NCI-H2196 (cell line): ENCODE data around the gene RND3.
A peak's percentile ranks its signal among the peaks of the same experiment; 100 is the strongest.

ENCODE experiments used
- DNase-seq: peaks from one replicate; lab custom pipeline; 2025; ENCODE audit not compliant: unreplicated experiment; lab: John Stamatoyannopoulos, UW

RND3 gene, protein sequence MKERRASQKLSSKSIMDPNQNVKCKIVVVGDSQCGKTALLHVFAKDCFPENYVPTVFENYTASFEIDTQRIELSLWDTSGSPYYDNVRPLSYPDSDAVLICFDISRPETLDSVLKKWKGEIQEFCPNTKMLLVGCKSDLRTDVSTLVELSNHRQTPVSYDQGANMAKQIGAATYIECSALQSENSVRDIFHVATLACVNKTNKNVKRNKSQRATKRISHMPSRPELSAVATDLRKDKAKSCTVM

DNA sequence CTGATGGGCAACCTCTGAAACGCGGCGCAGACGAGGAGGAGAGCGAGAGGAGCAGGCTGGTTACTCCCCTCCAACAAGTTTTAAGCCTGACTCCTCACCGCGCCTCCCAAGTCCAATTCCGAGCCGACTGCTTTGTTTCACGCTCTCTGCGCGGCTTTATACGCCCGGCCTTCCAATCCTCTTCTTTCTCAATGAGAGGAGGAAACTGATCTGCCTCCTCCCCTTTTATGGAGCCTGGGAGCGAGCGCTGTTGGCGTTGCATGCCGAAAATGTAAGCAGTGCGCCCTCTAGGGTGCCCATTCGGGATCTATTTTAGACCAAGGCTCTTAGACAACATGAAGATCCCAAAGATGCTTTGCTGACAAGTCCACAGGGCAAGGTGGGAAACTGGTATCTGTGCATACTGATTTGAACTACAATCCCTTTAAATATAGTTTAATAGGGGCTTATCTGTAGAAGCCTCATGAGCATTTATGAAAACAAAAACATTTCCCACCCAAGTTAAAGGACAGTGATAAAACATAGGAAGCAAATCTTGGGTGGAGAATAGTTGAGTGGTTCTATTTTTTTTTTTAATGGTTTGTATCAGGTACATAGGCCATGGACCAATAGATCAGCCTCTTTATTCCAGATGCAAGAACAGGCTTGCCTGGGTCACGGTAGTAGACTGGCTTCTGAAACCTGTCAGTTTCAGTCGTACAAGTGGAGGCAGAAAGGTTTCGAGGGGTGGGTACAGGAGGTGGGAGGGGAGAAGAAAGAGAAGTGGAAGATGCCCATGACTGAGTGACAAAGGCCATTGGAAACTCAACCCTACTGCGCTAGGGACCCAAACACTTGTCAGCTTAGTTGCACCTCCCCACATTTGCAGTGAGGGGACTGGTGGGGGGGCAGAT, at the start of gene RND3:
Gene RND3, minus strand, starts transcription at position 131 of the 893 bp plus-strand sequence. CDS start 250 bp downstream, outside the sequence.
- peak; percentile 93 for DNase-seq

DNA sequence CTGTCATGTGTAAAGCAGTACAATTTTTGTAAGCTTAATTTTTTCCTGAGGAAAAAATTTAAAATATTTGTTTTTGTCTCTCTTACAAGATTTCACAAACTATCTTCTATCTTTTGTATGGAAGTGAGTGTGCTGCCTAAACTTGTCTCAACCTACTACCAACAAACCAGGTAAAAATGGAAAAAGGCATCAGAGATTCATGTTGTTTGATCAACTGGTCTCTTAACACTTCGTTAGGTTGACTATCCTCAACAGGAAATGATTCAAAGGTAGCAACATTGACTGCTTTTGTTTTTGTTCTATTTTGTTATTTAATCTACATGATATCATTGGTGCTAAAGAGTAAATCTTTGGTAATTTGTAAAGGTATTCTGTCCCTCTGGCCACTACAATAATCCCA, 47.7 kb upstream of the RND3 start:
- DNase-seq = no peak

DNA sequence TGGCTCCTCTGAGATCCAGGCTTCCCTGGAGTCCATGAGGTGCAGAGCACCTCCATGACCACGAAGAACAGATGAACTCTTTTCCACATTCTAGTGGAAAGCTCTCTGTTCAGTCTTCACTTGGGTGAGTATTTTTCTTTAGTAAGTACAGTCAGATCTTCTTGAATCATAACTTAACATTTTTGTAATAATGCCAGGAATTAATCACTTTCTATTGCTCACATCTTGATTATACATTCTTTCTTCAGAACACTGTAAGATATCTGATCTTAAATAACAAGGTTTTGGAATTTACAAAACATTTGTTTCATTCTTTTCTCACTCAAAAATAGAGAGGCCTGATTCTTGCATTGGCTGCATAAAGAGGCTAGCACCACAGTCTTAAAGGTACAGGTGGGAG, 45.4 kb upstream of the RND3 start:
- DNase-seq = no peak

DNA sequence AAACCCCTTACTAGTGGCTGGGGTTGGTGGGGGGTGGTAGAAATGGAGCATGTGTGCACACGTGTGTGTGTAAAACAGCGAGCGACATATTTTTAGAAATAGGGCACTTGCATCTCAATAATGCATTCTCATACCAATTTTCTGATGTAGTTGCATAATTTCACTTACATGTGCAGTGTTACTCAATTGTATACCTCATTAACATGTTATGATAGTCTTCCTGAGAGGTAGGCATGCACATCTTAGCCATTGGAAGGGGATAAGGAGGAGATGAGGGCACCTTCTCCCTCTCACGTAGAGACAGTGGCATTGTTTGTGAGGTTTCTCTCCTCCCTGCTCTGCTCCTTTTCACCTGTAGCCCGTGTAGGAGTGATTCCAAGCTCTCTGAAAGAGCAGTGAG, 44.6 kb upstream of the RND3 start:
- DNase-seq = no peak

DNA sequence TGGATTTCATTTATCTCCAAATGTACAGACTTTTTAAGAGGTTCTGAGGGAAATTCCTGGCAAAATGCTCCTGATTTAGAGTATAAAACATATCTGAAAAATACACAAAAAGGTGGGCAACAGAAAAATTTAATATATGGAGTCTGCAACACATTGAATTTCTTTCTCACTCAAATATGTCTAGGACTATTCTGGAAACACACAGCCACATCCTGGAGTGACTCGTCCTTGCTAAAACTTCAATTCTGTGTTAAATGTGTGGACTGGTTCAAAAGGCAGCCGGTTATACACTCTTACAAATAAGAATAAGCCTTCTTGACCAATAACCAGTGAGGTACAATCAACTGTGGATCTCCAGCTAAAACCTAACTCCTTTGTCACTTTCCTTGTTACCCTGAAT, 44.1 kb upstream of the RND3 start:
- DNase-seq = no peak

DNA sequence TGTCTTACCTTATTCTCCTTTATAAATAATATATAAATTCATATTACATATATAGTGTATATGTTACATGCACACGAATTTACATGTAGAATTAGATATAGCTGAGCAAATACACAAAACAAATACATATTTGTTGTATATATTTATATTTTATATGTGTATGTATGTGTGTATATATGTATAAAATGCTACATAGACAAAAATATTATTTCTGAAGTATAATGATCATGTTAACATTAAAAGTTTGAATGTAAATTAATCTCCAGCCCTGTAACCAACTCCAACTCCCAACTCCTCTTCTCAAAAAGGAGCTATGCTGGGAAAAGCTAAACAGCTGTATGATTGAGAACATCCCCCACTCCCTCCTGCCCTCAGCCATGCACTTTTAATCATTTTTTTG, 42.7 kb upstream of the RND3 start:
- DNase-seq = no peak

DNA sequence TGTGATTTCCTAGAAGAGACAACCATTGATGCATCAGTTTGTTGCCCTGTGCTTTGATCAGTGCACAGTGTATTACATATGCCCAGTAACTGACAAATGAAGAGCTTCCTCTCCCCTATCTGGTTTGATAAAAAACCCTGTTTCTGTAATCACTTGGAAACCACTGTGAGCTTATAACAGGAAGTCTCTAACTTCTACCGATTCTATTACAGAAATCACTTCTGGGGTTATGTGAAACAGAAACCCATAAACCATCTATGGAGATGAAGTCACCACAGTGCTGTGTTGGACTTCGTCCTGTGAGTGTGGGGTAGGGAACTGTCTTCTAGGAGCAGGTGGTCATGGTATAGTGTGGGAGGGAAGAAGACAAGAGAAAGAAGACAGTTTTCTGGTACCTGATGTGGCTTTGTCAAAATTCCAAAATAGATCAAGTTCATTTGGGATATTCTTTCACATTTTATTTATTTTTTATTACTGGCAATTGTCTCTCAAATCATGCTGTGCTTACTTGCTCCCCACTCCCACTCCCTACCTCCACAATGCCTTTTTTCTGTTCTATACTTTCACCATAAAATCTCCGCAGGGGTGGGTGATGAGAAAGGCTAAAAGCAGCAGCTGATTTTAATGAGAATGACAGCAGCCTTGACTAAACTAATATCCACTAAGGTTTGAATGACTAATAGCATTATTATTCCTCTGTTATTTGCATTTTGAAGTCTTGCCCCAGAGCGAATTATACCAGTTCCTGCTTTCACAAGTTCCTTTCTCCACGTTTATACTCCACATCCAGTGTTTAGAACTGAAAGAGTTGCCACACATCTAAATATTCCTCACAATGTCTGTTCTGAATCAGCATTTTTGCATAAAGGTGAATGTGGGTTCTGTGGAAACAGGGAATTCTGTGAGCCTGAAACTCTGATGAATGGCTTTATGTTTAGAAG, 41.7 kb upstream of the RND3 start:
- no peak for DNase-seq

DNA sequence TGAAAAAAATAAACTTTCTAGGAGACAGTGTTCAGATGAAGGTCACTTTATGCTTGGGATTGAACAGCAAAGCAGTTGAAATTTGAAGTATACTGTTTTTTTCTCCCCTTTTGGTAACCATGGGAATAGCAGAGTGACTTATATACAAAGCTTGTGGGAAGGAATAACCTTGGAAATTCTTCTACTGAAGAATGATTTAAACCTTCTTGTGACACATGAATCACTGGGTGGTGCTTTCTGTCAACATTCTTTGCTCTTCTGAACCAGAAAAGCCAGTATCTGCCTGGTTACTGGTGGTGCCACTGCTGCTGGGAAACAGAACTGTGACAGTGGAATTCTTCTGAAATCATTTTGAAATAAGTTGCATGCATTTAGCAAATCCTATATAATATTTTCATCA, 39.4 kb upstream of the RND3 start:
- DNase-seq = no peak

DNA sequence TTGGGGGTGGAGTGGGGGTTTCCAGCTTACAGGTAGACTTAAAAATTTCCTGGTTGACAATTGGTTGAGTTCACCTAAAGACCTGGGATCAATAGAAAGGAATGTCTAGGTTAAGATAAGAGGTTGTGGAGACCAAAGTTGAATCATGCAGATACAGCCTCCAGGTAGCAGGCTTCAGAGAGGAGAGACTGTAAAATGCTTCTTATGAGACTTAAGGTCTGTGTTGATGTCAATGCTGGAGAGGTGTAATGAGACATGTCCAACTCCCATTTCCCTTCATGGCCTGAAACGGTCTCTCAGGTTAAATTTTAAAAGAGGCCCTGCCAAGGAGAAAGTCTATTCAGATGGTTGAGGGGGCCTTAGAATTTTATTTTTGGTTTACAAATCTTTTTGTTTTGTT, 38.5 kb upstream of the RND3 start:
- DNase-seq = no peak

DNA sequence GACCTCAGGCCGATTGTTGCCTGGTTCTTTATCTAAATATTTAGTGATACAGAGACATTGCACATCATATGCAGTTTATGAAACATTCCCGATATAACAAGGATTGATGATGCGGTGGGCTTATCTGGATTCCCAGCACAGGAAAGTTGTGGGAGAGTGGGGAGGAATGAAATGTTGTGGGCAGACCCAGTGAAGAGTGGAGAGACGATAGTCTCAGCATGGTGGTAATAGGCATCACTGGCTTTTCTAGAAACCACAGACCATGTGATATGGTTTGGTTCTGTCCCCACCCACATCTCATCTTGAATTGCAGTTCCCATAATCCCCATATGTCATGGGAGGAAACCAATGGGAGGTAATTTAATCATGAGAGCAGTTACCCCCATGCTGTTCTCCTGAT, 34.8 kb upstream of the RND3 start:
- no peak for DNase-seq

DNA sequence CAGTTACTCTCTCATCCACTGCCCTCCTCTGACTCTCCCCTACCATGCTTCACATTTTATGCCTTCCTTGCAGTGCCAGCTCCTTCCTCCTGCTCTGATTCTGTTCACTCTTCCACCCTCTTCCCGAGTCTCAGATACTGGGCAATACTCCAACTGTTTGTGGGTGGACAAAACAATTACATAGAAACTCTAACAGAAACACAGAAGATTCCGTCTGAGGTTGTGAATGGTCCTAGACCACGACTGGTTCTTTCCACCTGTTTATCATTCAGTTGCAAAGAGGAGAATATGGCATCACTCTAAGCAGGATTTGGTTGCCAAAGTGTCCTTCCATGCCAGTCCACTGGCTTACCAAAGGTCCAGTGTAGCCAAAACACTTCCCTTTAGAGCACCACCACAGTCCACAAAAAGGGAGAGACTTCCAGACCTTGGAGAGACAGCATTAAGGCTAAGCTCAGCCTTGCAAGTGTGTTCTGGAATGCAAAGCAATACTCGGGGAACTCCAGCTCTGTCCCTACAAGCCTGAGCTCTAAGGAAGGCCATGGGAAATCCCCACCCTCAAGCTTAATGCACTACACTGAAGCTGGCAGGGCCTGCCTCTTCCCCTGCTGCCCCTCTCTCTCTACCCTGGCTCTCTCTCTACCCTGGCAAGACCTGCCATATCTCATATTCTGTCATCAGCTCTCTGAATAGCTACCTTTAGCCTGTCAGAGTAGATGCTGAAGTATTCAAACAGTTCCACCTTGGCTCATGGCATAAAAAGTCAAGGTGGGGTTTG, 33.6 kb upstream of the RND3 start:
- no peak for DNase-seq

DNA sequence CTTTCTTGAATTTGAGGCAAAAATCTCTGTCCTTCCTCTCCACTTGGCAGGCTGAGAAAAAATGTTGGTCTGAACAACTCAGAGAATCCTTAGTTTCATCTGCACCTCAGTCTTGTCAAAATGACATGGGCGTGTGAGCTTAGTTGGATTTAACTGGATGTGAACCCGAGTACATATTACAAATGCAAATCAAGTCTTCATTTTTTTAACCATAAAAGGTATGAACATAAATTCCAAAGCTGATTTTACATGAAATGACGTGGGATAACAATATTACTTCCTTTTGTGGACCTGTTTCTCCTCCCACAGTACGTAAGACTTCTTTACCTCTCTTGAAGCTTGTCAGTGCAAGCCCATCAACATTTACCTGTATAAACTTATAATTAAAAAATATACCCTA, 32.6 kb upstream of the RND3 start:
- no peak for DNase-seq

DNA sequence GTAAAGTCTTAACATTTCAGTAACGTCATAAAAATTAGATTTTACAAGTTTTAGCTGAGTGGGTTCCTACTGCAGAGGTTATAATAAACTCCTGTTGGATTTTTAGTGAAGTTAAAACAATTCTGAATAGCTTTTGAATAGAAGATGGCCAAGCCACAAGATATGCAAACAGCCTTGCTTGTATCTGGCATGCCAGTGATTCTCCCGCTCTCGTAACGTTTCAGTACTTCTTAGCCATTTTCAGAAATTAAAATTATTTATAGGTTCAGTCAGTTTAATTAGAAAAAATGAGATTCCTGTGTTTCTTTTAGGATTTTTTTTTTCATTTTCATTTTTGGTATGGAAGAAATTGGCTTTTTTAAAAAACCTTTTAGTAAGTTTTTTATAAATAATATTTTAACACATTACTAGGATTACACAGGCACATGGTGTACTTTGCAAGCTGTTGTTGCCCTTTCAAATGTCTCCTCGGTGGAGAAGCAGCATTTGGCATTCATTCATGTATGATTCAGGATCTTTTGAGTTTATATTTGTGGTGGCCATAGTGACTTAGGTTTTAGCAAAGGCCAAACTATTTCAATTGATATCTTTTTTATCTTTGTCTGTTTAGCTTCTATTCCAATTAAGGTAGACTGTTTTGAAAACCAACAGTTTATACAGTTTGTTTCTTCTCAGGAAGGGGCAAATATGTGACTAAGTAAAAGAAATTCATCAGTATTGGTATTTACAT, 30.6 kb upstream of the RND3 start:
- DNase-seq = no peak

DNA sequence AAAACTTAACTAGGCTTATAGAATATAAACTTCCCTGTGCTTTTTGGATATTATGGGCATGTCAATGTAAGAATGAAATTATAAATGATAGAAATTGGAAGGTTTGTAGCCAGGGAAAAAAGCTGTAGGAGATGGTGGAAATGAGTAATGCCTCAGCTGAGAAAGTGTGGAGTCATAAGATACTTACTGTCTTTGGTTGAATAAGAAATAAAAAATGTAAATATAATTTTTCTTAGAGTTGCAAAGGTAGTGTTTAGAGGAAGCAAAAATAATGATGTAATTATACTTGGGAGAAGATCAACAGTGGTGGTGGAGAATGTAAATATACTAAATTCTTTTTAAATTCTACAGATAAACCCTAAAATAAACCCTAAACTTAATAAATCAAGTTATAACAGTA, 26.2 kb upstream of the RND3 start:
- DNase-seq = no peak

DNA sequence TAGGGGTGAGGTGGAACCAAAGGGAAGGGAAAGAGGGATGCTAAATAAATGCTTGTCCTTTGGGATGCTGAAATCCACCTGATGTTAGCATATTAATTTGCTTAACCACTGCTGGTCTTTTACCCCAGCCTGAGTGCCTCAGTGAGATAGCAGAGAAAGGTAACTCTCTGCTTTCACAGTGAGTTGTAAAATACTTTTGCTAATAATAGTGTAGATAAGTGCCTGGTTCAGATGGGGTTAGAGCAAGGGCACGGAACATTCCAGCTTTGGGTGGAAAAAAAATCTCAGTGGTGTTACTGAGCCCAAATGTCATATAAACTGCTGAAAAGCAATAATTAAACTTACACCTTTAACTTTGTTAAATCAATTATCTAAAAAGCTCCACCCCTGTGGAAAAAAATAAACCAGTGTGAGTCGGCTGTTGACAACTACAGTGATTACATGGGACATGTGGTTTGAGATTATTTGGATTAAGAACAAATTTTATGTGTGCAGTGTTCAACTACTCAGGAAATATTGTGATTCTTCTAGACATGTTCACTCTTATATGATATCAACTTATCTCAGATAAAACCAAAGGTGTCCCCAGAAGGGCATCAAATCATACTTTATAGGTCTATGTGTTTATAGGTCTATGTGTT, 21.1 kb upstream of the RND3 start:
- no peak for DNase-seq

DNA sequence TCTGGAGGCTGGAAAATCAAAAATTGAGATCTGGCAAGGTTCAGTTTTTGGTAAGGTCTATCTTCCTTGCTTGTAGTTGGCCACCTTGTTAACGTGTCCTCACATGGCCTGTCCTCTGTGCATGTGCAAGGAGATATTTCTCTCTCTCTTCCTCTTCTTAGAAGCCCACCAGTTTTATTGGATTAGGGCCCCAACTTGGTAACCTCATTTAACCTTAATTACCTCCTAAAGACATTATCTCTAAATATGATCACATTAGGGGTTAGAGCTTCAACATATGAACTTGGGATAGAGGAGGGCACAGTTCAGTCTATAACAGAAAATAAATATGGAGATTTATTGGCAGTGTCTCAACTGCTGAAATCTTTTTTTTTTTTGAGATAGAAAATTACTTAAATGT, 19.6 kb upstream of the RND3 start:
- DNase-seq = no peak

DNA sequence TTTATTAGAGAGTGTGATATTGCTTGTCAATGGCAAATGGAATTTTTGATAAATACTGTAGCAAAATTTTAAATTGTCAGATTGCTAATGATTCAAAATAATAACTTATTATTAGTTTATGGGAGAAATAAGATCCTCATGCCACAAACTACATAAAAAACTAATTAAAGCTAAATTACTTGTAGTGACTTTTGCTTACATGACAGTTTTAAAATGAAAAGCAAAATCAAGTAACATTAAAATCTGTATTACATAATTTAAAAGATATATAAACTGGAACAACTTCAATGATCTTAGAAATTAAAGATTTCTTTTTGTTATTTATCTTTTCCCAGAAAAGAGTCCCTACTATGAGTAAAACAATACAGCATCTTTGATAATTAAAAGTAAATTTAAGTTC, 17.7 kb upstream of the RND3 start:
- no peak for DNase-seq

DNA sequence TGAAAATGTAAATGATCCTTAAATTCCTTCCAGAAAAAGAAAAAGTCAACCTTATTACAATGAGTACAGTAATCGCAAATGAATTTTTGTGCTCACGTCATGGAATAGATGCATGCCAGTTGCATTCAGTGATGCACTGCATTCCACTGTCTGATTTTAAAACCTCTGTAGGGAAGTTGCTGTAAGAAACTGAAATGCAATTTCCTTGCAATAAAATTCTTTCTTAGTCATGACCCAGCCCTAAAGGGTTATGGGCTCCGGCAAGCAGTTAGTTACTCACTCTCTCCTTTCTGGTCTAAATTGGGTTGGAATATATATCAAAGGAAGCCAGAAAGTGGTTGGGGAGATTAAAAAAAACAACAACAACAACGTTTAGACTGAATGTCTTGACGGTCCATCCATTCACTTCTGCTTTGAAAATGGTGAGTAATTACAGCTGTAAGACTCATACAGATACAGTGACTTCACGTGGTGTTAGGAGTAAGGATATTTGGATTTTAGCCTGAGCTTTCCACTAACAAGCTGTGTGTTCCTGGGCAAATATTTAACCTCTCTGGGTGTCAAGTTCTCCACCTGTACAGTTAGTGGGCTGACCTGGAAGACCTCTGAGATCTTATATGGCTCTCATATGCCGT, 8.6 kb upstream of the RND3 start:
- no peak for DNase-seq

DNA sequence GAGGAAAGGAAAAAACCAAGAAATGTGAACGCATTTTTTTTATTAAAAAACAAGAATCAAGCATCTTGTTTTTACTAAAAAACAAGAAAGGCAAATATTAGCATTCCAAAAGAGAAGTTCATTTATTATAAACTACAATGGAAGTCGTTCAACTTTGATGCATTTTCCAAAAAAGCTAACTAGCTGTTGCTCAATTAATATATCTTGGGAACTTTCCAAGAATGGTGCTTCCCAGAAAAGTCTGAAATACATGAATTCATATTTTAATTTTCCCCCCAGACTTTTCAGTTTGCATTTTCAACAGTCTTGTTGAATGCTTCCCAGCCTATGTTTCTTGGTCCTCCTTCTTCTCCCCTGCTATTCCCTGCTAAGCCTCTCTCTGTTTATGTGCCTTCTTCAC, 7.5 kb upstream of the RND3 start:
- no peak for DNase-seq
